ENCODE results near the gene FLNB. TPM values are rescaled to one million over a fixed set of nuclear protein-coding genes. Genes with fewer than 3 reads are reported as not detected.

FLNB gene, protein sequence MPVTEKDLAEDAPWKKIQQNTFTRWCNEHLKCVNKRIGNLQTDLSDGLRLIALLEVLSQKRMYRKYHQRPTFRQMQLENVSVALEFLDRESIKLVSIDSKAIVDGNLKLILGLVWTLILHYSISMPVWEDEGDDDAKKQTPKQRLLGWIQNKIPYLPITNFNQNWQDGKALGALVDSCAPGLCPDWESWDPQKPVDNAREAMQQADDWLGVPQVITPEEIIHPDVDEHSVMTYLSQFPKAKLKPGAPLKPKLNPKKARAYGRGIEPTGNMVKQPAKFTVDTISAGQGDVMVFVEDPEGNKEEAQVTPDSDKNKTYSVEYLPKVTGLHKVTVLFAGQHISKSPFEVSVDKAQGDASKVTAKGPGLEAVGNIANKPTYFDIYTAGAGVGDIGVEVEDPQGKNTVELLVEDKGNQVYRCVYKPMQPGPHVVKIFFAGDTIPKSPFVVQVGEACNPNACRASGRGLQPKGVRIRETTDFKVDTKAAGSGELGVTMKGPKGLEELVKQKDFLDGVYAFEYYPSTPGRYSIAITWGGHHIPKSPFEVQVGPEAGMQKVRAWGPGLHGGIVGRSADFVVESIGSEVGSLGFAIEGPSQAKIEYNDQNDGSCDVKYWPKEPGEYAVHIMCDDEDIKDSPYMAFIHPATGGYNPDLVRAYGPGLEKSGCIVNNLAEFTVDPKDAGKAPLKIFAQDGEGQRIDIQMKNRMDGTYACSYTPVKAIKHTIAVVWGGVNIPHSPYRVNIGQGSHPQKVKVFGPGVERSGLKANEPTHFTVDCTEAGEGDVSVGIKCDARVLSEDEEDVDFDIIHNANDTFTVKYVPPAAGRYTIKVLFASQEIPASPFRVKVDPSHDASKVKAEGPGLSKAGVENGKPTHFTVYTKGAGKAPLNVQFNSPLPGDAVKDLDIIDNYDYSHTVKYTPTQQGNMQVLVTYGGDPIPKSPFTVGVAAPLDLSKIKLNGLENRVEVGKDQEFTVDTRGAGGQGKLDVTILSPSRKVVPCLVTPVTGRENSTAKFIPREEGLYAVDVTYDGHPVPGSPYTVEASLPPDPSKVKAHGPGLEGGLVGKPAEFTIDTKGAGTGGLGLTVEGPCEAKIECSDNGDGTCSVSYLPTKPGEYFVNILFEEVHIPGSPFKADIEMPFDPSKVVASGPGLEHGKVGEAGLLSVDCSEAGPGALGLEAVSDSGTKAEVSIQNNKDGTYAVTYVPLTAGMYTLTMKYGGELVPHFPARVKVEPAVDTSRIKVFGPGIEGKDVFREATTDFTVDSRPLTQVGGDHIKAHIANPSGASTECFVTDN (N-terminal part only)
- 10 to 100 TPM; 47.7 to 48.0 TPM for total RNA-seq

DNA sequence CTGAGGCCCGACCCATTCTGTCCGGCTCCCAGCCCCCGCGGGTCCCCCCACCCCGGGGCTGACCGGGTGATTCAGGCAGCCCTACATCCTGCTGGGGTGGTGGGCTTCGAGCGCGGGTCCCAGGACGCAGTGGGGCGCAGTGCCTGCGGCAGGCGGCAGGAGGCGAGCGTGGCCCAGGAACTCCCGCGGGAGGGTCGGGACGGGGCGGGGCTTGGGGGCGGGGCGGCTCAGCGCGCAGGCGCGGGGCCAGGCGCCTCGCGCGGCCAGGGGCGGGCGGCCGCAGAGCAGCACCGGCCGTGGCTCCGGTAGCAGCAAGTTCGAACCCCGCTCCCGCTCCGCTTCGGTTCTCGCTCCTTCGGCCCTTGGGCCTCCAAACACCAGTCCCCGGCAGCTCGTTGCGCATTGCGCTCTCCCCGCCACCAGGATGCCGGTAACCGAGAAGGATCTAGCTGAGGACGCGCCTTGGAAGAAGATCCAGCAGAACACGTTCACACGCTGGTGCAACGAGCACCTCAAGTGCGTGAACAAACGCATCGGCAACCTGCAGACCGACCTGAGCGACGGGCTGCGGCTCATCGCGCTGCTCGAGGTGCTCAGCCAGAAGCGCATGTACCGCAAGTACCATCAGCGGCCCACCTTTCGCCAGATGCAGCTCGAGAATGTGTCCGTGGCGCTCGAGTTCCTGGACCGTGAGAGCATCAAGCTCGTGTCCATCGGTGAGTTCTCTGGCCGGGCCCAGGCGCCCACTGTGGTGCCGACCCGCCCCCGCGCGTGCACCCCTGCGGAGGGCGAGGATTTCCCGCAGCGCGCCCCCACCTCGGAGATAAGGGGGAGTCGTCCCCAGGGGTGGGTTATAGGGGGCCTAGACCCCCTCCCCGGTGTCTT, at the start of gene FLNB:
TSS of gene FLNB (plus strand) at position 282 of the 885 bp plus-strand sequence. CDS start at position 425, 143 bp downstream.
- peak; percentile 81 for DNase-seq
- no peaks in the 10 kb centered on the region for H3K9me3 Mint-ChIP-seq
- CTCF ChIA-PET, result interaction anchor here (0.5 to 4.1 kb wide), 28 partner anchors 11 to 298 kb away, joined by 3 to 50 read pairs (median 5); partner anchors contain the start of genes HTD2 and RPP14

DNA sequence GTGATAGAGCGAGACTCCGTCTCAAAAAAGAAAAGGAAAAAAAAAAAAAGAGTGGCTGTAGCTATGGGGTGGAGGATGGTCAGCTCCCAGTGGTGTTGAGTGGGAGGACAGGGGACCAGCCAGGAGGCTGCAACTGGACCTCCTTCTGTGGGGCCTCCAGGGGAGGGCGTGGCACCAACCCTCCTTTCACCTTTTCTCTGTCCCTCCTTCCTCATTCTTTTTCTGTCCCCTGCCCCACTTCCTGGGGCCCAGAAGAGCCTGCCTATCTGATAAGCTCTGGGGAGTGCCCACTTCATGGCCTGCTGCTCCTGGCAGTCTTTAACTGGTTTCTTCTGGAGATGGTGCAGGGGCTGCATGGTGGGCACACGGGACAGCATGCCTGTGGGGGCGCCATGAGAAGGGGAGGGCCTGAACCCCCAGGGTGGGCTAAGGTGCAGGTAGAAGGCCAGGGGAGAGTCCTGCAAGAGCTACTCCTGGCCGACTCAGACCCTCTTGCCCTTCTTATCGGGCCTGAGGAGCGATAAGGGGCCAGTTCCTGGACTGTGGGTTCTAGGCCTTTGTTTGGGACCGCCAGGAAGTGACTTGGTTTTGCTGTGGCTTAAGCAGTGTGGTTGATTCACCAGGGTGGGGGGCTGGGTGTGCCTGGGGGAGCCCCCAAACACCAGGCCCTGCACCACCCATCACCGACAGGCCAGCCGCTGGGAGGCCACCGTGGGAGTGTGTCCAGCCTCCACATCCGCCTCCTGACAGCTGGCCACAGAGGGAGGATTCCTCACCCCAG, 49.4 kb upstream of the FLNB start:
- no peak for DNase-seq
- H3K27ac Mint-ChIP-seq, result no peak overlapping the region
- intact Hi-C loops (cut with micrococcal nuclease), result no loop called here
- peaks cover 13% of the 10 kb centered on the region for H3K4me1 Mint-ChIP-seq (ENCODE audit: low read depth)
- no peaks in the 10 kb centered on the region for H3K36me3 Mint-ChIP-seq (ENCODE audit: low read depth)
- H3K4me3 Mint-ChIP-seq, result no peak overlapping the region
- H3K9me3 Mint-ChIP-seq, result no peaks in the 10 kb centered on the region
- H3K27me3 Mint-ChIP-seq (ENCODE audit: low read depth), result no peaks in the 10 kb centered on the region
- CTCF ChIA-PET, result interaction anchor here (0.6 kb wide), 1 partner anchor 661 kb away, joined by 3 read pairs; no protein-coding TSS in a partner anchor

More for the DNA sequence above, at the start of gene FLNB:
- no peaks in the 10 kb centered on the region for H3K36me3 Mint-ChIP-seq (ENCODE audit: low read depth)
- H3K4me1 Mint-ChIP-seq (ENCODE audit: low read depth), result peaks cover 37% of the 10 kb centered on the region
- intact Hi-C loops (cut with micrococcal nuclease), result loop anchor here (1.0 to 5.0 kb wide), 11 partner anchors 11 to 524 kb away; partner anchors contain the start of genes HTD2 and RPP14
- H3K27me3 Mint-ChIP-seq (ENCODE audit: low read depth), result no peaks in the 10 kb centered on the region
- peak within 1 kb of the TSS; percentile 92 for H3K4me3 Mint-ChIP-seq
- H3K27ac Mint-ChIP-seq, result peak within 1 kb of the TSS; percentile 74

DNA sequence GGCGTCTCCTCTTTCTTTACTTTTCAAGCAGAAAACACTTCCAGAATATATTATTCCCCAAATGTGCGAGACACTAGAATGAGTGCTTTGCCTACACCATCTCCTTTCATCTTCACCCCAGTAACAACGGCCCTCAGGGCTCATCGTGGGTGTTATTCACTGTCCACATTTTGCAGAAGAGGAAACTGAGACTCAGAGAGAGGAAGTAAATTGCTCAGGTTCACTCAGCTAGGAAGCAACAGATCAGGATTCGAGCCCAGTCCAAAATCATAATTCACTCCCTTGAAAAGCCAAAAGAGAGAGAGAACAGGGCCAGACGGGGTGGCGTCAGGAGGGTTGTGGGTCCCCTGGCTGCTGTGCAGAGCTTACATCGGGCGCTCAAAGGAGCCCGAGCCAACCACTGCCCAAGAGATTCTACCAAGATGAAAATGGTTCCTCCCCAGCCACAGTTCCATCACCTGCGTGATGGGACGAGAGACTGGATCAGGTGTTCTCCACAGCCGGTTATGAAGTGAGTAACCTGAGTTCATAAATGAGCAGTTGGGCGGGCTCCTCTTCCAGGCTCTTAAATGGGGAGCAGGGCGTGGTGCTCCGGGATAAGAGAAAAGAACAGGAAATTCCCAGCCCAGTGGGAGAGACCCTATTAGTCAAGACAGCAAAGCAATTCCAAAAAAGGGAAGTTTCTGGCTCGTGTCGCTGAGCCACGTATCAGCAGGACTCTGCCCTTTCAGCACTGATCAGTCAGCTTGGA, 48.6 kb upstream of the FLNB start:
- intact Hi-C loops (cut with micrococcal nuclease), result no loop called here
- DNase-seq, result no peak
- H3K27me3 Mint-ChIP-seq (ENCODE audit: low read depth), result no peaks in the 10 kb centered on the region
- no peaks in the 10 kb centered on the region for H3K9me3 Mint-ChIP-seq
- H3K4me1 Mint-ChIP-seq (ENCODE audit: low read depth), result peaks cover 13% of the 10 kb centered on the region
- CTCF ChIA-PET, result interaction anchor here (0.6 kb wide), 1 partner anchor 662 kb away, joined by 3 read pairs; no protein-coding TSS in a partner anchor
- H3K36me3 Mint-ChIP-seq (ENCODE audit: low read depth), result no peaks in the 10 kb centered on the region
- no peak overlapping the region for H3K4me3 Mint-ChIP-seq
- H3K27ac Mint-ChIP-seq, result no peak overlapping the region

DNA sequence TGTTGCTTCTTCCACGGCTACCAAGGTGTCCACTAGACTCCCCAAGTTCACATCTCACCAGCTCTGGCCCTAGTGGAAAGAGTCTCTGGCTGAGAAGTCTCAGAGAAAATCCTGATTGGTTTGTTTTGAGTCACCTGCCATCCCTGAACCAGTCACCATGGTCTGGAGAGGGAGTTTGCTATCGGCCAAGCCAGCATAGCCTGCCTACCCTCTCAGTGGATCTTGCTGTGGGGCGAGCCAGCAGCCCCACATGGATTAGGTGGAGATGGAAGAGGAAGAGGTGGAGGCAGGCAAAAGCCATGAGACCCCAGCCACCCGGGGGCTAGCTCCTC, 48.1 kb upstream of the FLNB start:
- CTCF ChIA-PET, result no interaction called here
- intact Hi-C loops (cut with micrococcal nuclease), result no loop called here
- Mint-ChIP-seq H3K4me1 (ENCODE audit: low read depth) (peaks cover 13% of the 10 kb centered on the region), H3K9me3 (no peaks in the 10 kb centered on the region), H3K36me3 (ENCODE audit: low read depth) (no peaks in the 10 kb centered on the region), H3K4me3 (no peak overlapping the region), H3K27ac (no peak overlapping the region), H3K27me3 (ENCODE audit: low read depth) (no peaks in the 10 kb centered on the region)
- DNase-seq, result no peak

DNA sequence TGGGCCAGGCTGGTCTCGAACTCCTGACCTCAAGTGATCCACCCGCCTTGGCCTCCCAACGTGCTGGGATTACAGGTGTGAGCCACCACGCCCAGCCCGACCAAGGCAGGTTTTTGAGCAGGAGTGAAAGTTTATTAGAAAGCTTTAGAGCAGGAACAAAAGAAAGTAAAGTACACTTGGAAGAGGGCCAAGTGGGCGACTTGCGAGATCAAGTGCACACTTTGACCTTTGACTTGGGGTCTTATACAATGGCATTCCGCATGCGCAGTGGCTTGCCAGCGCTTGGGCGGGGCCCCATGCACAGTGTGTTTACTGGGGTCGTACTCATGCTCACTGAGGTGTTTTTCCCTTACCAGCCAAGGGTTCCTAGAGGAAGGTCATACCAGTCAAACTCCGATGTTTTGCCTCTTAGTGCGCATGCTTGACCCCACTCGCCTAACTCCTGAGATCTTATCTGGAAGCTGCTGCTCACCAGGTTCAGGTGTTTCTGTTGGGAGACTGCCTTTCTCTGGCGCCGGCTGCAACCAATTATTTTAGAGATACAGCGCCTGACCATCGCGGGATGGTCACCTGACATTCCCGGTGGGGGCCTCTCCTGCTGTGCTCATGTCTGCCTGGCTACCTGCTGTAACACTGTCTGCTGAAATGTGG, 46.9 kb upstream of the FLNB start:
- no peak overlapping the region for H3K27ac Mint-ChIP-seq
- H3K4me3 Mint-ChIP-seq, result no peak overlapping the region
- H3K36me3 Mint-ChIP-seq (ENCODE audit: low read depth), result no peaks in the 10 kb centered on the region
- H3K9me3 Mint-ChIP-seq, result no peaks in the 10 kb centered on the region
- CTCF ChIA-PET, result interaction anchor here (1.1 to 1.6 kb wide), 5 partner anchors 9 to 215 kb away, joined by 3 to 14 read pairs (median 4); no protein-coding TSS in a partner anchor
- H3K4me1 Mint-ChIP-seq (ENCODE audit: low read depth), result peaks cover 11% of the 10 kb centered on the region
- DNase-seq, result no peak
- intact Hi-C loops (cut with micrococcal nuclease), result no loop called here
- no peaks in the 10 kb centered on the region for H3K27me3 Mint-ChIP-seq (ENCODE audit: low read depth)

DNA sequence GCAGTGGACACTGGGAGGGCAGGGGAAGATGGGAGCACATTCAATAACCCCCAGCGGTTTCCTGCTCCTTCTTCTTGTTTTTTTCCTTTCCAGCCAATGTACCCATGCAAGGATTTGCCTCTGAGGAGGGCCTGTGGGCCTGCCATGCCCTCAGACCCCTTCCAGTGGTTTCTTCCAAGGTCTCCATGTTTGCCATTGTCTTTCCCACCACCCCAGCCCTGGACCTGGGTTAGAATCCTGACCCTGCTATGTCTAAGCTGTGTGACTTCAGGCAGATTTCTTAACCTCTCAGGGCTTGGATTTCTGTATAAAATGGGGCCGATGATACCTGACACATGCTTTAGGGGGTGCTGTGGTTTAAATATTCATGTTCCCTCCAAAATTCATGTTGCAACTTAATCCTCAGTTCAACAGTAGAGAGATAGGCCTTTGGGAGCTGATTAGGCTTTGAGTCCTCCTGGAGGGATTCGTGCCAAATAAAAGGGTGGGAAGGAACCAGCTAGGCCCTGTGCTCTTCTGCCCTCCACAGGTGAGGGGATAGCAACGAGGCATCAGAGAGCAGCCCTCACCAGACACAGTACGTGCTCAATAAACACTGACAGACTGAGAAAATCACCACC, 46.3 kb upstream of the FLNB start:
- Mint-ChIP-seq H3K36me3 (ENCODE audit: low read depth) (no peaks in the 10 kb centered on the region), H3K9me3 (no peaks in the 10 kb centered on the region), H3K27ac (no peak overlapping the region), H3K4me1 (ENCODE audit: low read depth) (peaks cover 7% of the 10 kb centered on the region), H3K27me3 (ENCODE audit: low read depth) (no peaks in the 10 kb centered on the region), H3K4me3 (no peak overlapping the region)
- DNase-seq, result no peak
- CTCF ChIA-PET, result interaction anchor here (0.6 to 1.6 kb wide), 10 partner anchors 9 to 427 kb away, joined by 3 to 14 read pairs (median 4); no protein-coding TSS in a partner anchor
- intact Hi-C loops (cut with micrococcal nuclease), result loop anchor here (1.0 to 2.0 kb wide), 5 partner anchors 37 to 255 kb away; partner anchors contain the start of gene FLNB

DNA sequence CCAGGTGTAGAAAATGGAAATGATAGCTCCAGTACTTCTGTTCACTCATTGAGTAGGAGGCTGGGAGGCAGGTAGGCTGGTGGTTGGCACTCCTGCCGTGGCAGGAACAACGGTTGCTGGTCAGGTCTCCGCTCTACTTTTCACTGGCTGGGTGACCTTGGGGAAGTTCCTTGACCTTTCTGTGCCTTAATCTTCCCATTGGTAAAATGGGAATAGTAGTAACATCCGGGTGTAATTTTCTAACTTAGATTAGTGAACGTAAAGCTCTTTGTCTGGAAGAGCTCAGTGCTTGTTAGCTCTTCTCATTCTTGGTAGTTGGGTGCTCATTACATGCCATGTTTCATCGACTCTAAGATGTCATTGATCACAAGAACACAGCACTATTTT, 45.8 kb upstream of the FLNB start:
- no peak overlapping the region for H3K27ac Mint-ChIP-seq
- no peak for DNase-seq
- peaks cover 9% of the 10 kb centered on the region for H3K4me1 Mint-ChIP-seq (ENCODE audit: low read depth)
- intact Hi-C loops (cut with micrococcal nuclease), result loop anchor here (1.0 to 2.0 kb wide), 5 partner anchors 36 to 255 kb away; partner anchors contain the start of gene FLNB
- CTCF ChIA-PET, result interaction anchor here (0.6 to 1.6 kb wide), 11 partner anchors 8 to 427 kb away, joined by 3 to 14 read pairs (median 3); no protein-coding TSS in a partner anchor
- H3K27me3 Mint-ChIP-seq (ENCODE audit: low read depth), result no peaks in the 10 kb centered on the region
- H3K9me3 Mint-ChIP-seq, result no peaks in the 10 kb centered on the region
- H3K36me3 Mint-ChIP-seq (ENCODE audit: low read depth), result no peaks in the 10 kb centered on the region
- no peak overlapping the region for H3K4me3 Mint-ChIP-seq

DNA sequence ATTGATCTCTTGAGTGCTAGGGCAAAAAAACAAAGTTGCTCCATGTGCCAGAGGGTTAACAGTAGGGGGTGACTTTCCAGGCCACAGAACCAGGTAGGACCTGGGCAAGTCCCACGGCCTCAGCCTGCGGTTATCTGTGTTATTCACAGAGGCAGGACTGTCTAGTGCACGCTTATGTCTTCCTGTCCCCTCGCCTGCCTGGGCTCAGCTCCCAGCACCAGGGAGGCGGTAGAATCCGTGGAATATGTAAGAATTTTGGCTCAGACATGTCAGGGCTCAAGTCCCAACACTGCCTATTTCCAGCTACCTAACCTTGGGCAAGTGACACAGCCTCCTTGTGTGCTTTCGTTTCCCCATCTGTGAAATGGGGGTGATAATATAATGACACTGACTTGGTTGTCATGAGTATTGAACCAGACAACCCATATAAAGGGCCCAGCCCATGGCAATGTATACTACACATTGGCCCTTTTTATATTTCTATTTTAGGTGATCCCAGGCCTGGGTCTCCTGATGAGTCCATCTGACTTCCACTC, 44.3 kb upstream of the FLNB start:
- H3K4me3 Mint-ChIP-seq, result no peak overlapping the region
- H3K27me3 Mint-ChIP-seq (ENCODE audit: low read depth), result no peaks in the 10 kb centered on the region
- intact Hi-C loops (cut with micrococcal nuclease), result loop anchor here (2.0 kb wide), 2 partner anchors 35 to 45 kb away; partner anchors contain the start of gene FLNB
- DNase-seq, result no peak
- CTCF ChIA-PET, result no interaction called here
- no peaks in the 10 kb centered on the region for H3K36me3 Mint-ChIP-seq (ENCODE audit: low read depth)
- H3K9me3 Mint-ChIP-seq, result no peaks in the 10 kb centered on the region
- H3K27ac Mint-ChIP-seq, result no peak overlapping the region
- H3K4me1 Mint-ChIP-seq (ENCODE audit: low read depth), result peaks cover 20% of the 10 kb centered on the region

DNA sequence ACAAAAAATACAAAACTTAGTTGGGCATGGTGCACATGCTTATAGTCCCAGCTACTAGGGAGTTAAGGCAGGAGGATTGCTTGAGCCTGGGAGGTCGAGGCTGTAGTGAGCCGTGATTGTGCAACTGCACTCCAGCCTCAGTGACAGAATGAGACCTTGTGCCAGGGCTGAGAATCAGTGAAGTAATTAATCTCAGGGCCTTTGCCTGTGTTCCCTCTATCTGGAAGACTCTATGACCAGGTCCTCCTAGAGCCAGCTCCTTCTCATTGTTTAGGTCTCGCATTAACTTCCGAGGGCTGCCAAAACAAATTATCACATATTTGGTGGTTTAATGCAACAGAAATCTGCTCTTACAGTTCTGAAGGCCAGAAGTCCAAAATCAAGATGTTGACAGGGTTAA, 41.4 kb upstream of the FLNB start:
- H3K27me3 Mint-ChIP-seq (ENCODE audit: low read depth), result no peaks in the 10 kb centered on the region
- H3K4me1 Mint-ChIP-seq (ENCODE audit: low read depth), result peaks cover 17% of the 10 kb centered on the region
- CTCF ChIA-PET, result interaction anchor here (1.2 kb wide), 1 partner anchor 207 kb away, joined by 3 read pairs; no protein-coding TSS in a partner anchor
- no peaks in the 10 kb centered on the region for H3K9me3 Mint-ChIP-seq
- no peak for DNase-seq
- no peak overlapping the region for H3K4me3 Mint-ChIP-seq
- no peak overlapping the region for H3K27ac Mint-ChIP-seq
- no peaks in the 10 kb centered on the region for H3K36me3 Mint-ChIP-seq (ENCODE audit: low read depth)
- intact Hi-C loops (cut with micrococcal nuclease), result no loop called here

All from activated naive CD4-positive, alpha-beta T cell treated with anti-CD3 and anti-CD28 coated beads for 36 hours (primary cell).